ENCODE data around the gene ITGA3. TPM values are rescaled to one million over a fixed set of nuclear protein-coding genes. Genes with fewer than 3 reads are reported as not detected.

The ITGA3 gene
- total RNA-seq, 1 experiment from 2014 or later: 22.5 TPM

GRCh38 chr17:50095626-50096037 is 39.7 kb downstream of the ITGA3 start:
- DNase-seq: no peak
- no CpG with 5 or more reads among the region's 12 CpGs for WGBS (ENCODE audit: extremely low coverage, insufficient read length, low lambda C conversion rate)
- no peaks in the 10 kb centered on the region for H3K27me3 ChIP-seq (ENCODE audit: insufficient read depth, low read length)

More at GRCh38 chr17:50095626-50096037, 39.7 kb downstream of the ITGA3 start:
- H3K27me3 Mint-ChIP-seq (ENCODE audit: low read depth): peaks cover 2% of the 10 kb centered on the region; the same call in 1 of the 2 replicates
- Histone ChIP-seq H3K18ac (ENCODE audit: insufficient read length, low read depth, low read length) (no peak overlapping the region), H3K23me2 (ENCODE audit: insufficient read length, low read depth, low read length, poor library complexity, severe bottlenecking) (peaks cover 12% of the 10 kb centered on the region), H3K4me2 (ENCODE audit: insufficient read depth, insufficient read length, low read length) (peak overlapping the region; percentile 64), H2BK20ac (ENCODE audit: low read depth, low read length, poor library complexity, severe bottlenecking) (no peak overlapping the region), H3K79me1 (ENCODE audit: insufficient read depth, low read depth, low read length, poor library complexity, severe bottlenecking) (no peaks in the 10 kb centered on the region), H3T11ph (ENCODE audit: low read length) (no peak overlapping the region), H2BK15ac (ENCODE audit: low read depth, low read length) (no peak overlapping the region), H3K79me2 (ENCODE audit: insufficient read depth, low read length) (no peaks in the 10 kb centered on the region), H3K14ac (ENCODE audit: insufficient read depth, low read length) (no peak overlapping the region), H2AFZ (ENCODE audit: low read length) (no peak overlapping the region), H3K4me1 (ENCODE audit: insufficient read depth, low read length) (no peaks in the 10 kb centered on the region), H3K56ac (ENCODE audit: insufficient read length, low read depth, low read length) (no peak overlapping the region), H3K23ac (ENCODE audit: insufficient read length, low read depth, low read length) (no peak overlapping the region), H2BK120ac (ENCODE audit: low read depth, low read length, poor library complexity, severe bottlenecking) (no peak overlapping the region), H3K9ac (ENCODE audit: extremely low read depth, insufficient read length, low read length) (no peak overlapping the region), H2BK12ac (ENCODE audit: insufficient read length, low read depth, low read length) (no peak overlapping the region), H3K27ac (ENCODE audit: insufficient read length, low read depth, low read length) (no peak overlapping the region), H4K91ac (ENCODE audit: insufficient read length, low read depth, low read length) (no peak overlapping the region), H4K5ac (ENCODE audit: insufficient read length, low read depth, low read length) (no peak overlapping the region), H3K9me3 (ENCODE audit: control insufficient read depth, low read depth, low read length) (no peaks in the 10 kb centered on the region), H2BK5ac (ENCODE audit: insufficient read length, low read length) (no peak overlapping the region), H4K8ac (replicated peaks; ENCODE audit: insufficient read length, low read depth, low read length) (no peak overlapping the region), H2AK5ac (ENCODE audit: insufficient read length, low read length) (no peak overlapping the region), H4K20me1 (ENCODE audit: control insufficient read depth, insufficient read depth, insufficient read length) (no peaks in the 10 kb centered on the region), H3K4ac (ENCODE audit: low read depth, low read length) (no peak overlapping the region)
- peaks cover 0 to 8% (median 0%) of the 10 kb centered on the region in 3 experiments; a peak in 4 of 7 replicates for H3K36me3 Mint-ChIP-seq (ENCODE audit: insufficient read depth in 1 of 3, low read depth in 3 of 3)
- H3K4me3 Mint-ChIP-seq: peak overlapping the region; percentile 93 to 99
- H3K9me3 Mint-ChIP-seq: no peaks in the 10 kb centered on the region
- TF ChIP-seq CTCF (conservative IDR thresholded peaks at IDR 0.05): no peak
- H3K27ac Mint-ChIP-seq: peak overlapping the region in 2 of 3 experiments; percentile 34 to 47; a peak in 2 of 7 replicates
- peaks cover 20 to 27% of the 10 kb centered on the region in 2 experiments for H3K4me1 Mint-ChIP-seq
